ENCODE measurements around the gene TBC1D16. TPM values are rescaled to one million over a fixed set of nuclear protein-coding genes. Genes with fewer than 3 reads are reported as not detected.
A peak's percentile ranks its signal among the peaks of the same experiment; 100 is the strongest.

TBC1D16 gene
- total and polyA plus RNA-seq, 2 experiments from 2014 or later = 9.2 to 22.4 TPM

DNA sequence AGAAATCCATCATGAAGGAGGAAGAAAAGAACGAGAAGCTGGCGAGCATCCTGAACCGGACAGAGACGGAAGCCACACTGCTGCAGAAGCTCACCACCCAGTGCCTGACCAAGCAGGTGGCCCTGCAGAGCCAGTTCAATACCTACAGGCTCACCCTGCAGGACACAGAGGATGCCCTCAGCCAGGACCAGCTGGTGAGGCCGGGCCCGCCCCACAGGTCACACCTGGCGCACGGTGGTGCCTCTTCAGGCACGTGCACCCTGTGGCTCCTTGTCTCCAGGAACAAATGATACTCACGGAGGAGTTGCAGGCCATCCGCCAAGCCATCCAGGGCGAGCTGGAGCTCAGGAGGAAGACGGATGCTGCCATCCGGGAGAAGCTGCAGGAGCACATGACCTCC is 45.9 kb upstream of the TBC1D16 start:
- no peaks in the 10 kb centered on the region for H3K4me1 ChIP-seq (ENCODE audit: insufficient read depth)
- no peak overlapping the region for H3K9ac ChIP-seq
- H3K27me3 ChIP-seq (replicated peaks; ENCODE audit: insufficient read depth) = no peaks in the 10 kb centered on the region
- no peak overlapping the region for H3K27ac ChIP-seq
- in situ Hi-C loops (cut with MboI) = no loop called here
- H3K9me3 ChIP-seq (ENCODE audit: low read depth) = no peaks in the 10 kb centered on the region
- H4K20me1 ChIP-seq (ENCODE audit: insufficient read depth) = no peaks in the 10 kb centered on the region
- no peak for DNase-seq
- H3K36me3 ChIP-seq (ENCODE audit: low read depth) = no peaks in the 10 kb centered on the region
- WGBS, 2 experiments (ENCODE audit: low coverage in 1 of 2, low lambda C conversion rate in 2 of 2, missing lambda C conversion rate in 2 of 2) = 82 to 86% methylated on average over 14 of the region's 14 CpGs
- no peak overlapping the region for H3K4me2 ChIP-seq (ENCODE audit: unreplicated experiment)
- H3K79me2 ChIP-seq (ENCODE audit: insufficient read depth) = no peaks in the 10 kb centered on the region
- no peak overlapping the region for H2AFZ ChIP-seq
- no peak overlapping the region for H3K4me3 ChIP-seq
- no peaks in the 10 kb centered on the region for H3K9me2 ChIP-seq (ENCODE audit: insufficient read depth)
- TF ChIP-seq EZH2 (IDR thresholded peaks at IDR 0.05; ENCODE audit: insufficient read depth, poor library complexity, severe bottlenecking) (no peak), EZH2phosphoT487 (IDR thresholded peaks at IDR 0.05; ENCODE audit: insufficient read depth, low read depth) (no peak)
- H3F3A ChIP-seq (ENCODE audit: insufficient read depth) = no peaks in the 10 kb centered on the region

DNA sequence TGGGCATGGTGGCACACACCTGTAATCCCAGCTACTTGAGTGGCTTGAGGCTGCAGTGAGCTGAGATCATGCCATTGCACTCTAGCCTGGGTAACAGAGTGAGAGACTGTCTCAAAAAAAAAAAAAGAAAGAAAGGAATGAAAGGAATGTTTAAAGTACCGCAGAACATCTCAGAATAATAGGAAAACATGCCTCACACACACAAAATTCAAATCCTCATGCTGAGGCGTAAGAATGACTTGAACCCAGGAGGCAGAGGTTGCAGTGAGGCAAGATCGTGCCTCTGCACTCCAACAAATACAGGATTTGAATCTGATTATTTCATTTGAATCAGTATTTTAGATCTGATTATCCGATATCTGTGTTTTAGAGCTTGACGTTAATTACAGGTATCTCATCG is 44.4 kb upstream of the TBC1D16 start:
- H3K9me2 ChIP-seq (ENCODE audit: insufficient read depth) = no peaks in the 10 kb centered on the region
- H3K27ac ChIP-seq = no peak overlapping the region
- H2AFZ ChIP-seq = no peak overlapping the region
- no peaks in the 10 kb centered on the region for H3K27me3 ChIP-seq (replicated peaks; ENCODE audit: insufficient read depth)
- DNase-seq = peak; percentile 31
- in situ Hi-C loops (cut with MboI) = no loop called here
- H3K4me1 ChIP-seq (ENCODE audit: insufficient read depth) = no peaks in the 10 kb centered on the region
- TF ChIP-seq EZH2 (IDR thresholded peaks at IDR 0.05; ENCODE audit: insufficient read depth, poor library complexity, severe bottlenecking) (no peak), EZH2phosphoT487 (IDR thresholded peaks at IDR 0.05; ENCODE audit: insufficient read depth, low read depth) (no peak)
- H4K20me1 ChIP-seq (ENCODE audit: insufficient read depth) = no peaks in the 10 kb centered on the region
- H3K4me2 ChIP-seq (ENCODE audit: unreplicated experiment) = no peak overlapping the region
- no peak overlapping the region for H3K4me3 ChIP-seq
- 72 to 83% methylated on average over 6 of the region's 6 CpGs for WGBS, 2 experiments (ENCODE audit: low coverage in 1 of 2, low lambda C conversion rate in 2 of 2, missing lambda C conversion rate in 2 of 2)
- no peaks in the 10 kb centered on the region for H3K79me2 ChIP-seq (ENCODE audit: insufficient read depth)
- no peaks in the 10 kb centered on the region for H3K36me3 ChIP-seq (ENCODE audit: low read depth)
- no peak overlapping the region for H3K9ac ChIP-seq
- H3K9me3 ChIP-seq (ENCODE audit: low read depth) = no peaks in the 10 kb centered on the region
- H3F3A ChIP-seq (ENCODE audit: insufficient read depth) = no peaks in the 10 kb centered on the region

DNA sequence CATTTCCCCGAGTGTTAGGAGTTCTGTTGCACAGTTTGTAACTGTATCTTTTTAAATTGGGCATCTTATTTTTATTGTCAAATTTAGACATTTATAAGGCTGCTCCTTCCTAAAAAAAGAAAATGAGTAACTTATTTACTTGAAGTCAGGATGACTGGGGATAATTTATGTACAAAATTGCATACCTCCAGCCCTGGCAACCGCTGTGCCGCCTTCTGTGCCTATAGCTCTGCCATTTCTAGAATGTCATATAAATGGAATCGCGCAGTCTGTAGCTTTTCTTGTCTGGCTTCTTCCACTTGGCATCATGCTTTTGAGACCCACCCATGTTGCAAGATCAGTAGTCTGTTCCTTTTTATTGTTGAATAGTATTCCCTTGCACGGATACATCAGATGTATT is 36.7 kb upstream of the TBC1D16 start:
- no peak for DNase-seq
- no peaks in the 10 kb centered on the region for H3K36me3 ChIP-seq (ENCODE audit: low read depth)

DNA sequence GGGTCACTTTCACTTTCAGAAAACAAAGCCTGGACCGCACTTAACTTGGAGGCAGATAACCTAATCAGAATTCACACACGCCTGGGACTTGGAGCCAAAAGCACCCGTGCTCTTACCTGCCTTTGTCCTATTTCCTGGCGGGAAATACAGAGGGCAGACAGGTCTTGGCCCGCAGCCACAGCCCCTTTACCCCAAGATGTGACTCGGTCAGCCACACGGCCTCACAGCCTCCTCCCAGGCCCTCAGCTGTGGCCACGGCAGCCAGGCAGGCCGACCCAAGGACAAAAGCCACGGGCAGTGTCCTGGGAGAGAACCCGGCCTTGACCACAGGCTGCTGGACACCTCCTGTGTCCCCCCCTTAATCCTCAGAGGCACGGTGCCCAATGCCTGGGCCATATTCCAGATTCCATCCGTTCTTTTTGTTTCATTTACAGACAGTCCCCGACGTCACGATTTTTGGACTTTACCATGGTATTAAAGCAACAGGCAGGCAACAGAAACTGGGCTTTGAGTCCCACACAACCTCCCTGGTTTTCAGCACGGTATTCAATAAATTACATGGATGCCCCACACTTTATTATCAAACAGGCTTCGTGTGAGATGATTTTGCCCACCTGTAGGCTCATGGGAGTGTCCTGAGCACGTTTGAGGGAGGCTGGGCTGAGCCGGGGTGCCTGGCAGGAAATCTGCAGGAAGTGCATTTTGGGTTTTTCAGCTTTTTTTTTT is 35.6 kb upstream of the TBC1D16 start:
- in situ Hi-C loops (cut with MboI) = no loop called here
- Histone ChIP-seq H4K20me1 (ENCODE audit: insufficient read depth) (no peaks in the 10 kb centered on the region), H3K79me2 (ENCODE audit: insufficient read depth) (no peaks in the 10 kb centered on the region), H3K9me2 (ENCODE audit: insufficient read depth) (no peaks in the 10 kb centered on the region), H3K9ac (peak overlapping the region; percentile 80), H2AFZ (peak overlapping the region; percentile 98), H3K27me3 (replicated peaks; ENCODE audit: insufficient read depth) (no peaks in the 10 kb centered on the region), H3K4me3 (peak overlapping the region; percentile 62), H3K27ac (no peak overlapping the region), H3K4me2 (ENCODE audit: unreplicated experiment) (peak overlapping the region; percentile 94), H3K4me1 (ENCODE audit: insufficient read depth) (peaks cover 10% of the 10 kb centered on the region; the same call in 1 of the 2 replicates), H3K9me3 (ENCODE audit: low read depth) (no peaks in the 10 kb centered on the region), H3F3A (ENCODE audit: insufficient read depth) (no peaks in the 10 kb centered on the region), H3K36me3 (ENCODE audit: low read depth) (no peaks in the 10 kb centered on the region)
- TF ChIP-seq EZH2phosphoT487 (IDR thresholded peaks at IDR 0.05; ENCODE audit: insufficient read depth, low read depth) = no peak
- 8 to 9% methylated on average over 20 of the region's 20 CpGs for WGBS, 2 experiments (ENCODE audit: low coverage in 1 of 2, low lambda C conversion rate in 2 of 2, missing lambda C conversion rate in 2 of 2)
- DNase-seq = peak; percentile 56

More for the DNA sequence above, 36.7 kb upstream of the TBC1D16 start:
- Histone ChIP-seq H3K9me2 (ENCODE audit: insufficient read depth) (no peaks in the 10 kb centered on the region), H3K4me3 (no peak overlapping the region), H3K79me2 (ENCODE audit: insufficient read depth) (no peaks in the 10 kb centered on the region), H3K4me1 (ENCODE audit: insufficient read depth) (peaks cover 10% of the 10 kb centered on the region; the same call in 1 of the 2 replicates), H3K9ac (no peak overlapping the region), H2AFZ (no peak overlapping the region), H3F3A (ENCODE audit: insufficient read depth) (no peaks in the 10 kb centered on the region), H3K9me3 (ENCODE audit: low read depth) (no peaks in the 10 kb centered on the region), H3K27ac (no peak overlapping the region), H3K27me3 (replicated peaks; ENCODE audit: insufficient read depth) (no peaks in the 10 kb centered on the region), H4K20me1 (ENCODE audit: insufficient read depth) (no peaks in the 10 kb centered on the region), H3K4me2 (ENCODE audit: unreplicated experiment) (no peak overlapping the region)
- TF ChIP-seq EZH2 (IDR thresholded peaks at IDR 0.05; ENCODE audit: insufficient read depth, poor library complexity, severe bottlenecking) (no peak), EZH2phosphoT487 (IDR thresholded peaks at IDR 0.05; ENCODE audit: insufficient read depth, low read depth) (no peak)
- in situ Hi-C loops (cut with MboI) = no loop called here
- WGBS, 2 experiments (ENCODE audit: low coverage in 1 of 2, low lambda C conversion rate in 2 of 2, missing lambda C conversion rate in 2 of 2) = 83 to 84% methylated on average over 6 of the region's 6 CpGs

Data from GM23248 (cell line).